SH-SY5Y (cell line): ENCODE measurements around the gene IFRD2.

Experiments
- GATA2 ChIP-seq: IDR thresholded peaks from 2 replicates; pipeline ENCODE4 v1.6.1; 2011; ENCODE audit warnings: mild to moderate bottlenecking, low read depth, low read length
- GATA3 ChIP-seq: IDR thresholded peaks from 2 replicates; pipeline ENCODE4 v1.6.1; 2011; ENCODE audit warnings: low read depth, mild to moderate bottlenecking, low read length, moderate library complexity

DNA sequence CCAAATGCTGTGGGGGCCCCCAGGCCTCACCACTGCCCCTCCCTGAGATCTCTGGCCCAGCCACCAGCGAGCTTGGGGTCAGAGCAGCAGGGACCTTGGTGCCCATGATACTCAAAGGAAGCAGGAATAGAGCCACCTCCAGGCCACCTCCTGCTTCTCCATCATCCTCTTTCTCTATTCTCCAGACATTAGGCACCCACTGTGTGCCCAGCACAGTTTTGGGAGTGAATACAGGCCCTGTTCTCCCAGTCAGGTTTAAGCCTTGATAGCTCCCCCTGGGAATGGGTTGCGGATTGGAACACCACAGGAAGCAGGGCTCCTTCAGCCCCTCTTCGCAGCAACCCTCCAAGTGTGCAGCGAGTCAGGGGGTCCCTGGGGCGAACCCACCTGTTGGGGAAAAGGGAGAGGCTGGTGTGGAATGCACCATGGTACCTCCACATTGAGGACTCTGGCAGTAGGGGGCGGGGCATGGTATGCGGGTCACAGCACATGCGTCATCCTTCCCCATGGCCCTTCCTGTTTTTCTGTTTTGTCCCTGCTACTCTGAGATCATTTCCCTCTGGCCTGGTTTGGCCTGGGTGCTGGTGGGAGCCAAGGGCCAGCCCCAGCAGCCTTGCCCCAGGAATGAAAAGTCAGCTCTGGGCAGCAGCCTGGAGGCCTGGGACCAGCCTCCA, 37.5 kb downstream of the IFRD2 start:
- no peak for TF ChIP-seq GATA2
- TF ChIP-seq GATA3: no peak
